Measurements from ENCODE around the gene CNR1. TPM values are rescaled to one million over a fixed set of nuclear protein-coding genes. Genes with fewer than 3 reads are reported as not detected.

Gene CNR1
- total RNA-seq, 1 experiment from 2014 or later = 0.48 TPM

GRCh38 chr6:88211446-88211845, 45.3 kb upstream of the CNR1 start:
- H3K4me1 Mint-ChIP-seq = peaks cover 22% of the 10 kb centered on the region
- ChIA-PET POLR2A (no interaction called here), CTCF (no interaction called here)
- no peak for ATAC-seq
- H3K27me3 Mint-ChIP-seq (ENCODE audit: low read depth) = no peaks in the 10 kb centered on the region
- no peak for TF ChIP-seq CDX4 (CRISPR knock-in tag; IDR thresholded peaks at IDR 0.05; ENCODE audit: borderline replicate concordance)
- no peak for TF ChIP-seq NFATC4 (CRISPR knock-in tag; IDR thresholded peaks at IDR 0.05)
- TF ChIP-seq MAX (CRISPR knock-in tag; IDR thresholded peaks at IDR 0.05) = no peak
- no peak for TF ChIP-seq ATF1 (CRISPR knock-in tag; IDR thresholded peaks at IDR 0.05)
- no peak for TF ChIP-seq ZNF263 (CRISPR knock-in tag; IDR thresholded peaks at IDR 0.05; ENCODE audit: low read depth)
- TF ChIP-seq OVOL2 (CRISPR knock-in tag; IDR thresholded peaks at IDR 0.05; ENCODE audit: borderline replicate concordance) = no peak
- no peak for TF ChIP-seq IRF2 (CRISPR knock-in tag; IDR thresholded peaks at IDR 0.05; ENCODE audit: borderline replicate concordance, low read depth)
- no peak for TF ChIP-seq NR3C1 (CRISPR knock-in tag; conservative IDR thresholded peaks at IDR 0.05; ENCODE audit: low read depth)
- no peak for TF ChIP-seq SOX15 (CRISPR knock-in tag; IDR thresholded peaks at IDR 0.05)
- no peak for TF ChIP-seq E2F1 (CRISPR knock-in tag; IDR thresholded peaks at IDR 0.05)
- H3K9me3 Mint-ChIP-seq = no peaks in the 10 kb centered on the region
- no peak overlapping the region for H3K4me3 Mint-ChIP-seq
- no peaks in the 10 kb centered on the region for H3K36me3 Mint-ChIP-seq
- DNase-seq (ENCODE audit: low spot score) = no peak
- H3K27ac Mint-ChIP-seq = no peak overlapping the region

- Mint-ChIP-seq H3K27me3 (ENCODE audit: low read depth) (0 out of 2 replicates have a peak, but pooled peaks cover 3% of the 10 kb centered on the region), H3K27ac (no peak overlapping the region), H3K9me3 (peaks cover 13% of the 10 kb centered on the region), H3K36me3 (peaks cover 5% of the 10 kb centered on the region), H3K4me3 (no peak overlapping the region), H3K4me1 (peaks cover 5% of the 10 kb centered on the region; the same call in 1 of the 2 replicates)
- TF ChIP-seq NR2C2 (CRISPR knock-in tag; IDR thresholded peaks at IDR 0.05) = no peak
- no peak for TF ChIP-seq ETV6 (CRISPR knock-in tag; IDR thresholded peaks at IDR 0.05)
- TF ChIP-seq IRF2 (CRISPR knock-in tag; IDR thresholded peaks at IDR 0.05; ENCODE audit: borderline replicate concordance, low read depth) = no peak
- no peak for TF ChIP-seq RORB (CRISPR knock-in tag; IDR thresholded peaks at IDR 0.05)
- TF ChIP-seq STAT6 (CRISPR knock-in tag; conservative IDR thresholded peaks at IDR 0.05; ENCODE audit: low read depth) = no peak
- no peak for TF ChIP-seq KAT7 (CRISPR knock-in tag; IDR thresholded peaks at IDR 0.05; ENCODE audit: borderline replicate concordance)
- no peak for TF ChIP-seq HMGA2 (CRISPR knock-in tag; IDR thresholded peaks at IDR 0.05)
- TF ChIP-seq ZBTB43 (CRISPR knock-in tag; IDR thresholded peaks at IDR 0.05) = no peak
- TF ChIP-seq ZNF138 (CRISPR knock-in tag; conservative IDR thresholded peaks at IDR 0.05) = no peak
- TF ChIP-seq ZMAT4 (CRISPR knock-in tag; IDR thresholded peaks at IDR 0.05) = no peak
- POLR2A ChIA-PET = no interaction called here
- no peak for DNase-seq (ENCODE audit: low spot score)
- CTCF ChIA-PET = no interaction called here
- no peak for ATAC-seq
Measured at GRCh38 chr6:88209301-88209700, 43.2 kb upstream of the CNR1 start.

All from WTC11 (cell line).